ENCODE results near the gene HINT1.
"Not testable (repeated sequence)": the region's sequence is repeated elsewhere in the genome, so short reads cannot be mapped to it uniquely, and the experiment has no call there.

HINT1 gene

DNA sequence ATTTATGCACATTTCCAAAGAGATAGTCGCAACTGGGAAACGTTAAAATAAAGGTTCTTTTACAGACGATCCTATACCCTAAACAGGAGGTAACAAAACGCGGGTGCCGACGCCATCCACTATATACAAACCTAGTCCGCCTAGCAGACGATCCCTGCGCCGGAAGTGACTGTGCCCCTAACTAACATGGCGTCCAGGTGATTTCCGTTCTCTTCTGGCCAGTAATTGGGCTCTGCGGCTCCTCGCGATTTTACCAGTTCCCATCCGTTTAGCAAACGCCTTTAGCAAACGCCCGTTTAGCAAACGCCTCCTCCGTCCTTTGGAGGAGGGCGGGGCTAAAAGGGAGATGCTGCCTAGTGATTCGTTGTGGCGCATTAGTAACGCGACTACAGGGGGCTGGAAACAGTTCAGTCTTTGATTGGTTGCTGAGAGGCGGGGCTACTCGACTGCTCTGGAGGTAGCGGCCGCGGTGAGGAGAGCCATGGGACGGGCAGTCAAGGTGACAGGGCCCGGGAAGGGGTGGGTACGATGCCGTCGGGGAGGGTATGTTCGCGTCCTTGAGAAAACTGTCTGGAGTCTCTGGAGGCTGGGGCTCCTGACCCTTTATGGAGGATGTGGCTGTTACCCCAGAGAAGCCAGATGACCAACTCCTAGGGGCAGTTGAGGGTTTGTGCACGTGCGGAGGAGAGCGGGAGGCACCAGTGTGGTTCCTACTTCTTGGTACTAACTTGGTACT, 5.7 kb upstream of the HINT1 start, which contains the start of gene LYRM7:
Gene LYRM7 (plus strand): TSS at position 405 of the 736 bp plus-strand sequence. CDS start 77 bp downstream, at position 482.
- peak; percentile 93 for DNase-seq

DNA sequence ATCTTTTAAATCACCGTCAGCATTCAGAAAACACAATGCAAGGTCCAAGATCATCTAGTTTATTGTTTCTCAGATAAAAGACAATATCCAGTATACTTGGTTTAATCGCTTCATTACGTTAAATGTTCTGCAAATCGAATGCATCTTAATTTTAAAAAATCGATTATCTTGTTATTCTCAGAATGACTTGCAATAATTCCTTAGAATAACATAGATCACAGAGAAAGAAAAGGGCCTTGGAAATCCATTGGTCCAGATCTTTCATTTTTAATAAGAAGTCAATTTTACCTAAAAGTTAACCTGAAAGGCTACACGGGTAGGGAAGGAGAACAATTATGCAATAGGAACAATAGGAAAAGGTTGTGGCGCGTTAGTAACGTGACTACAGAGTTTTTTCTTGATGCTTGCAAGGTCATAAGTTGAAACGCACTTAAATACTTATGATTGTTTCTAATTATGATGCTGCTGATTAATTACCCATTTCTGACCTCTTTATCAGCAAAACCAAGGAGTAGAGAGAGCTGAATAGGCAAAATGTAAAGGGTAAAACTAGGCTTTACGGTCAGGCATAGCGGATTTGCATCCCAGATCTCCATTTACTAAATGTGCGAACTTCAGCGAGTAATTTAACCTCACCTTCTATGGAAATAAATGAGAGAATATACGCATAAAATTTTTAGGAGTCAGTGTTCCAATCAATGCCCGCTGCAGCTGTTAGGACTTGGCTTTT, 4.9 kb upstream of the HINT1 start:
- DNase-seq = no peak

DNA sequence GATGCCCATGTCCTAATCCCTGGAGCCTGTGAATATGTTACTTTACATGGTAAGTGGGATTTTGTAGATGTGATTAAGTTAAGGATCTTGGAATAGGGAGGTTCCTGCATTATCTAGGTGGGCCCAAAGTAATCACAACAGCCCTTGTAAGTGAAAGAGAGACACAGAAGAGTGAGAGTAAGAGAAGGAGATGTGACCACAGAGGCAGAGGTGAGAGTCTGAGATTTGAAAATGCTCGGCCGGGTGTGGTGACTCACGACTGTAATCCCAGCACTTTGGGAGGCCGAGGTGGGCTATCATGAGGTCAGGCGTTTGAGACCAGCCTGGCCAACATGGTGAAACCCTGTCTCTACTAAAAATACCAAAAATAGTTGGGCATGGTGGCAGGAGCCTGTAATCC, 2.6 kb upstream of the HINT1 start:
- no peak for DNase-seq

DNA sequence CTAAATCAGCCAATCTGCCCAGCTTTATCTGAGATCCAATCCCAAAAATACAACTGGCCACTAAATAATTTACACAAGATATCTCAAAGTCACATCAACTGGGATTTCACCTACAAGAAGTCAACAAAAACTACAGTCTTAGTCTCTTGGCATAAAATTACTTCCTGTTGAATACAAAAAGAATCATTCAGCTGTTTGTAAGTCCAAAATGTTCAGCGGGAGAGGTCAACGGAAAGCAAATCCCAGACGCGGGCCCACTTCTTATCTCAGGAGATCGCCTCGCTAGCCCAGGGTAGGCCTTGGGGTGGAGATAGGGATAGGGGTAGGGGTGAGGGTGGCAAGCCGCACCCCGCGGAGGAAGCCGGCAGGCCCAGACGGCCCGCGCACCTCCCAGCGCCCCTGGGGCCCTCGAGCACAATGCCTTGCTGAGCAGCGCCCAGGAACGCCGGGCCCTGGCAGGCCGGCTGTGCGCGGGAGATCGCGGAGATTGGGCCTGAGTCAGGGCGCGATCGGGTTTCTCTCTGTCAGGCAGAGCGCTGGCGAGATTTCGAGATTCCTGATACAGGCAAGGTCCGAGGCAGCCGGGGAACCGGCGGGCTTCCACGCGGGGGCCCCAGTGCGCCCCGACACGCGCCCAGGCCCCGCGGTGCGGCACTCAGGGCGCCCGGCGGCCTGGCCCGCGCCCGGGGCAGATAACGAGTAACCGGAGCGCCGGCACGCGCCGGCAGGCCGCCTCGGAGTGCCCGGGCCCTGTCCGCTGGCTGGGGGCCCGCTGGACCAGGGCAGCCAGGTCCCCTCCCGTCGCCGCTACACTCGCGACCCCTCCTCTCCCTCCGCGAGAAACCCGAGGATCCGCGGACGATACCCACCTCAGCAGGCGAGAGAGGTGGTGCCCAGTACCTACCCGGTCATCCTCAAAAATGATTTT, 601 bp downstream of the HINT1 start:
- DNase-seq = peak; percentile 79

DNA sequence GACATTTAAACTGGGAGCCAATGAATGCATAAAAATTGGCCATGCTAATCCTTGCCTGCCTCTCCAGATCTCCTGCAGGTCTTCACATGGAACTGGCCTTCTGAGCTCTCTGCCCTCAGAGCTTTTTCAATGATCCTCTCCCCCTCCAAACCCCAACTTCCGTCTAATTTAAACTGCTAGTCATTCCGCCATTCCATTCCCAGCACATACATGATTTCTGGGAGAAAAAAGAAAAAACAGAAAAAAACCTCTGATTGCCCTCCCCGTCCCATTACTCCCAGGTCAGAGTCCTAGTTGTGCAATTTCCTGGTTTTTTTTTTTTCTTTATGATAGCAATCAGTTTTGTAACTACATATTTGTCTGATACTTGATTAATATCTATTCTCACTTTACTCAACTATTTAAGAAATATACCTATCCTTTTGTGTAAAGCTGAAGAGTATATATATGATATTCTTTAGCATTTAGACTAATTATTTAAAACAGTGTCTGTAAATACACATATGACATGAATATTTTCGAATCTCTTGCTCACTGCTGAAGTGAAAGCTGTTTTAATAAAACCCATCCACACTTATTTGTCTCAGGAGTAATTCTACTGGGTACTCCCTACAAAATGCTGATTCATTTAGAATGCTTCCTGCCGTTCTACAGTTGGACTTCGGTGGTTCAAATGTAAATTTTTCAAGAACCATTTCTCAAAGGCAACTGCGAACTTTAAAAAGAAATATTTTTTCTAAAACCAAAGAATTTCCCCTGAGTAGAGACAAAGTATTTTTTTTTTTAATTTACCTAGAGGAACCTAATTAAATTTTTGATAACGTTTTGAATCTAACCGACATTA, 1.6 kb downstream of the HINT1 start:
- DNase-seq = no peak

DNA sequence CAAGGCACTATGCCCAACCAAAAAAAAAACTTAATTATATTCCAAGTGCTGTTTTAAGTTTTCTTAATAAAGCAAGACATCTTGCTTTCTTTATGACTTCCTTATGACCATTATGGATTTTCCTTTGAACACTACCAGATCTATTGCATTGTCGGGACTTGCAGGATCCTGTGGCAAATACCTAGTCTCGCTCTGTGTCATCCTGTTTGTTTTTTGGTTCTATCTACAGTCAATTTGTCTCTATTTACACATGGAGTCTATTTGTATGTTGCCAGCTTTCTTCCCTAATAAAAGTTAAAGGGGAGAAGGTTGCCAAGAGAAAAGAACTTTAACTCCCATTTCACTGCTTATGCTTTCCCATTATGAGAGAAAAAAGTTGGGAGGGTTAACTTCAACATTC, 4.9 kb downstream of the HINT1 start:
- no peak for DNase-seq

DNA sequence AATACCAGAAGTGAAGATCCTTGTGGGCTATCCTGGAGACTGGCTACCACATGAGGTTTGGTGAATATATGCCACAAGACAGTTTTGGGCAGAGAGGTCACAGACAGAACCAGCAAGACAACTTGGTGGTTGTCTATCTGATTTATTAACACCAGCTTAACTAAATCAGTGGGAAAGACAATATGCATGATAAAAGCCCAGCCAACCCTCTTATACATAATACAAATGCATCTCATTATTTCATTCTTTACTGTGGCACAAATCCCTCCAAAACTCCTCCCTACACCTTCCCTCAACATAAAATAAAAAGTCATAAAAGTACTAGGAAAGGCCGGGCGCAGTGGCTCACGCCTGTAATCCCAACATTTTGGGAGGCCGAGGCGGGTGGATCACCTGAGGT, 8.1 kb downstream of the HINT1 start:
- no peak for DNase-seq

DNA sequence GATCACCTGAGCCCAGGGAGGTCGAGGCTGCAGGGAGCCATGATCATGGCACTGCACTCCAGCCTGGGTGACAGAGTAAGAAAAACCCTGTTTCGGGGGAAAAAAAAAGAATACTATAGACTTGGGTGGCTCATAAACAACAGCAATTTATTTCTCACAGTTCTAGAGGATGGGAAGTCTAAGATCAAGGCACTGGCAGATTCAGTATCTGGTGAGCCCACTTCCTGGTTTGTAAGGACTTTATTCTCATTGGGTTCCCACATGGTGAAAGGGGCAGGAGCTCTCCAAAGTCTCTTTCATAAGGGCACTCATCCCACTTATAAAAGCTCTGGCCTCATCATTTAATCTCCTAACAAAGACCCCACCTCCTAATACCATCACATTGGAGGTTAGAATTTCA, 8.7 kb downstream of the HINT1 start:
- no peak for DNase-seq

DNA sequence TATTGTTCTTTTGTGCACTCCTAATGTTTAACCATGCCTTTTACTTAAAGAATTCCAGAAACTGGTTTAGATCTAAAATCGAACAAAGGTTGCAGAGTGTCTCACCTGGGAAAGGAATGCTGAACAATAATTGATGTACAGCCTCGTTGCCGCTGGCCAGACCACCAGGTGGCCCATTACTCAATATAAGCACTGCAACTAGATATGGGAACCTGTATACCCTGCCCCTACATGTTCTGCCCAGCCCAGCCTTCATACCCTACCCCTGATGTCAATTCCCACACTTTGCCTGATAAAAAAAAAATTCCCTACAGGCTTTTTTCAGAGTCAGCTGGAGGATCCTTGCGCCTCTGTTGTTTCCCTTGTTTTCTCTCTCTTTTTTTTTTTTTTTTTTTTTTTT, 13.8 kb downstream of the HINT1 start:
- DNase-seq = no peak

DNA sequence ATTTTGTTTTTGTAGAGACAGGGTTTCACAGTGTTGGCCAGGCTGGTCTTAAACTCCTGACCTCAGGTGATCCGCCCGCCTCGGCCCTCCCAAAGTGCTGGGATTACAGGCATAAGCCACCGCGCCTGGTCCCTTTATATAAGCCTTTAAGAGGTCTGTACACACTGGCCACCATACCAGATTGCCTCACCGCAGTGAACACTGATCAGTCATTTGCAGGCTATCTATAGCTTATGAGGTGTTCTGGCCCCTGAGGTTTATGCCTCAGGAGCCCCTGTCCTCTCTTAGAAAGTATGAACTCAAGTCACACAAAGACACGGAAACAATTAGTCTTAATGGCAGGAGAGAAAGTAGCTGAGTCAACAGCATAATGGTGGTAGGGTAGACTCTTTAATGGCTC, 14.6 kb downstream of the HINT1 start:
- no peak for DNase-seq

DNA sequence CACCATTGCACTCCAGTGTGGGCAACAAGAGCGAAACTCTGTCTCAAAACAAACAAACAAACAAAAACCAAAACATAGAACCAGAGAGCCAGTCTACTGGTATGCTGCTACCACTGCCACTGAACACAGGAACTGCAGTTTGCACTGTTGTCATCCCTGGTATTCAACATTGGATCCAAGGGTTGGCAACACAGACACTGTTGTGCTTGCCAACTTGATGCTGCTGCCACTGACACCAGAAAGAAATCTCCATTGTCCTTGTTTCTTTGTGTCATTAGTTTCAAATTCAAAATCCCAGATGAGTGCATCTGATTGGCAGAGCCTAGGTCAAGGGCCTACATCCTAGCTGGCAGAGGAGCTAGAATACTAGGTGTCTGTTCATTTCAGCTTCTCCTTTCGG, 16.2 kb downstream of the HINT1 start:
- no peak for DNase-seq

DNA sequence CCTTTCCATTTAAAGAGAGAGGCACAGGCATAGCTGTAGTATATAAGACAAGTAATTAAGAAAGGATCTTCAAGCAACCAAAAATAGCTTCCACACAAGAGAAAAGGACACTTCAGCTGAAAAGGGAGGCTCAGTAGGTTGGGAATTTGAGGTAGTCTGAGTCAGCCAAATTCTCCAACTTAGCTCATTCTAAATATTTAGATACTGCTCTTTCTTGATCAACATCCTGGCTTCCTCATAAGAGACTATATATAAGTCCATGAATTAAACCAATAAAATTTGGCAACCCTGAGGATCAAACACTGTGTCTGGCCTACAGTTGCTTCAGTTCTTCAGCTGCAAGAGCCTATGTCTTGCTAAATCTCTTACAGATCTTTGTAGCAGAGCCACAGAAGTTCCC, 17.8 kb downstream of the HINT1 start:
- DNase-seq = no peak

DNA sequence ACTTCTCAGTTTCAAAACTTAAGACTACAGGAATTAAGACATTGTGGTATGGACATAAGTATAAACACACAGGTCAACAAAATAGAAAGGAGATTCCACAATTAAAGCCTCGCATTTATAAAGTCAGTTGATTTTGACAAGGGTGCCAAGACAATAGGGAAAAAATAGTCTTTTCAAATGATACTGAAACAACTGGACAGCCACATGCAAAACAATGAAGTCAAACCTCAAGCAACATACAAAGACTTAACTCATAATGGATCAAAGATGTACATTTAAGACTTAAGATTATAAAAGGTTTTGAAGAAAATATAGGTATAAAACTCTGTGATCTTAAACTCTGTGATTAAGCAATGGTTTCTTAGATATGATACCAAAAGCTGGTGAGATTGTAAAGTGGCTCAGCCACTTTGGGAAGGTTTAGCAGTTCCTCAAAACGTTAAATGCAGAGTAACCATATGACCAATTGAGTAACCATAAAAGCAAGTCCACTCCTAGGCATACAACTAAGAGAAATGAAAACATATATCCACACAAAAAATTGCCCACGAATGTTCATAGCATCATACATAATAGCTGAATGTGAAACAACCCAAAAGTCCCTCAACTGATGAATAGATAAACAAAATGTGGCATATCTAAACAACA, 22.0 kb downstream of the HINT1 start:
- no peak for DNase-seq

DNA sequence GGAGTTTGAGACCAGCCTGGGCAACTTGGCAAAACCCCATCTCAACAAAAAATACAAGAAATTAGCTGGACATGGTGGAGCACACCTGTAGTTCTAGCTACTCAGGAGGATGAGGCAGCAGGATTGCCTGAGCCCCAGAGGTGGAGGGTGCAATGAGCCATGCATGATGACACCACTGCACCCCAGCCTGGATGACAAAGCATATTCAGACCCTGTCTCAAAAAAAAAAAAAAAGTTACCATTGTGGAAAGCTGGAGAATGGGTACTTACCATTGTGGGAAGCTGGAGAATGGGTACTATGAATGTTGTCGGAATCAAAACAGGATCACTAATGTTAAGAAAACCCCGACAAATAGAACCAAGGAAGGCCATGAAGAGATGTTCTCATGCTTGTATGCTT, 25.7 kb downstream of the HINT1 start:
- no peak for DNase-seq

DNA sequence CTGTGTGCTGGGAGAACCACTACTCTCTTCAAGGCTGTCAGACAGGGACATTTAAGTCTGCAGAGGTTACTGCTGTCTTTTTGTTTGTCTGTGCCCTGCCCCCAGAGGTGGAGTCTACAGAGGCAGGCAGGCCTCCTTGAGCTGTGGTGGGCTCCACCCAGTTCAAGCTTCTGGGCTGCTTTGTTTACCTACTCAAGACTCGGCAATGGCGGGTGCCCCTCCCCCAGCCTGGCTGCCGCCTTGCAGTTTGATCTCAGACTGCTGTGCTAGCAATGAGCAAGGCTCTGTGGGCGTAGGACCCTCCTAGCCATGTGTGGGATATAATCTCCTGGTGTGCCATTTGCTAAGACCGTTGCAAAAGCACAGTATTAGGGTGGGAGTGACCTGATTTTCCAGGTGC, 26.6 kb downstream of the HINT1 start:
- not testable (repeated sequence) for DNase-seq

DNA sequence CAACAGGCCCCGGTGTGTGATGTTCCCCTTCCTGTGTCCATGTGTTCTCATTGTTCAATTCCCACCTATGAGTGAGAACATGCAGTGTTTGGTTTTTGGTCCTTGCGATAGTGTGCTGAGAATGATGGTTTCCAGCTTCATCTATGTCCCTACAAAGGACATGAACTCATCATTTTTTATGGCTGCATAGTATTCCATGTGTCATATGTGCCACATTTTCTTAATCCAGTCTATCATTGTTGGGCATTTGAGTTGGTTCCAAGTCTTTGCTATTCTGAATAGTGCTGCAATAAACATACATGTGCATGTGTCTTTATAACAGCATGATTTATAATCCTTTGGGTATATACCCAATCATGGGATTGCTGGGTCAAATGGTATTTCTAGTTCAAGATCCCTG, 32.0 kb downstream of the HINT1 start:
- not testable (repeated sequence) for DNase-seq

DNA sequence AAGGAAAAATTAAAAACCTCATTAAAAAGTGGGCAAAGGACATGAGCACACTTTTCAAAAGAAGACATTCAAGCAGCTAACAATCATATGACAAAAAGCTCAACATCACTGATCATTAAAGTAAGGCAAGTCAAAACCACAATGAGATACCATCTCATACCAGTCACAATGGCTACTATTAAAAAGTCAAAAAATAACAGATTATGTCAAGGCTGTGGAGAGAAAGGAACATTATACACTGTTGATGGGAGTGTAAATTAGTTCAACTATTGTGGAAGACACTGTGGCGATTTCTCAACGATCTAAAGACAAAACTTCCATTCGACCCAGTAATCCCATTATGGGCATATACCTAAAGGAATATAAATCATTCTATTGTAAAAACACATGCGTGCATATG, 35.8 kb downstream of the HINT1 start:
- no peak for DNase-seq

DNA sequence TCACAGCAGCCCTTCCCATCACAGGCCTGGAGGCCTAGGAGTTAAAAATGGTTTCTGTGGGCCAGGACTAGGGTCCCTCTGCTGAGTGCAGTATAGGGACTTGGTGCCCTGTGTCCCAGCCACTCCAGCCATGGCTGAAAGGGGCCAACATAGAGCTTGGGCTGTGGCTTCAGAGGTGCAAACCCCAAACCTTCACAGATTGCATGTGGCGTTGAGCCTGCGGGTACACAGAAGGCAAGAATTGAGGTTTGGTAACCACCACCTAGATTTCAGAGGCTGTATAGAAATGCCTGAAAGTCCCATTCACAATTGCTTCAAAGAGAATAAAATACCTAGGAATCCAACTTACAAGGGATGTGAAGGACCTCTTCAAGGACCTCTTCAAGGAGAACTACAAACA, 37.8 kb downstream of the HINT1 start:
- not testable (repeated sequence) for DNase-seq

DNA sequence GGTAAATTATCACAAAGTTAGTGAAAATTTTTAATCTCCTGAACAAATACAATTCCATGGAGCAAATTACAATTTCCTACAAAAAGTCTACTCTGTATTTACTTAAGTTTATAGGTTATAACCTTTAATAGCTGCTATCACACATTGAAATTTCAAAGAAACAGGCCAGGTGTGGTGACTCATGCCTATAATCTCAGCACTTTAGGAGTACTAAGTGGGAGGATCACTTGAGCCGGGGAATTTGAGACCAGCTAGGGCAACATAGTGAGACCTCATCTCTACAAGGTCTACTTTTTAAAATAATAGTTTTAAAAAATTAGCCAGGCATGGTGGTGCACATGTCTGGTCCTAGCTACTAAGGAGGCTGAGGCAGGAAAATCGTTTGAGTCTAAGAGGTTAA, 50.3 kb downstream of the HINT1 start:
- DNase-seq = no peak

DNA sequence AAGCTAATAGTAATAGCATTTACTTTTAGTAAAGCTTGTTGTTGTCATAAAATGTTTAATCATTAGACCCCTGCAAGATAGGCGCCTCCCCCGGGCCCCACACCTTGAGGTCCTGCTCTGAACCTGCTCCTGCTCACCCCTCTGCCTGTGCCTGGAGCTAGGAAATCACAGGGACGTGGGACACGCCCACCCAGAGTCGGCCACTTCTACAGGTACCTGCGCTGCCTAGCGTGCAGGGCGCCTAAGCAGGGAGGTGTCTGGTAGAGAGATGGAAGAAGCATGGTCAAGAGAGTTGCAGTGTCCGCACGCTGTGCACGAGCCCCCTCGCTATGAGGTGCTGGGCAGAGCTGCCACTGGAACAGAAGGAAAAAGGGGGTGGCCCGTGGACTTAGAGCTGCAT, 52.6 kb downstream of the HINT1 start:
- no peak for DNase-seq

DNA sequence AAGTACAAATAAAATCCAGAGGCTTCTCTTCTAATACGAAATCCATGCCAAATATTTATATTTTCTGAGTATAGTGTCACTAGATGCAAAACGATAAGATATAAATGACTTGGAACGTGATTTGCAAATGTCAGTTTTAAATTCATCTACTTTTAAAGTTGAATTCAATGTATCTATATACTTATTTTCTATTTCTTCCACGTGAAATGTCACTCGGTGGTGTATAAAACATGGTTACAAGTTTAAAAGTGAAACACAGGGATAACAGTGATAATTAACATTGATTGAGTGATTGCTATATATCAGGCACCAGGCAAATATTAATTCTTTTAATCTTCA, 54.8 kb downstream of the HINT1 start:
- no peak for DNase-seq
